ENCODE results near the gene ULBP2.

- no peak for TF ChIP-seq CTCF (conservative IDR thresholded peaks at IDR 0.05)
- TF ChIP-seq ZFX (IDR thresholded peaks at IDR 0.05) = no peak
Observed at GRCh38 chr6:149979293-149979692, 37.5 kb downstream of the ULBP2 start.

Measured in C4-2B (cell line).